ENCODE data around the gene CES4A.
"Not testable (repeated sequence)": the region's sequence is repeated elsewhere in the genome, so short reads cannot be mapped to it uniquely, and the experiment has no call there.

Gene CES4A

GRCh38 chr16:66977341-66978113, 10.9 kb upstream of the CES4A start:
- no peak overlapping the region for H3K4me3 ChIP-seq (ENCODE audit: low read length)
- peak; percentile 92 for TF ChIP-seq CTCF (conservative IDR thresholded peaks at IDR 0.05; ENCODE audit: low read length)
- peak; percentile 81 for DNase-seq (ENCODE audit: low read depth)

- TF ChIP-seq CTCF (conservative IDR thresholded peaks at IDR 0.05; ENCODE audit: low read length), result no peak
- peak; percentile 25 for DNase-seq (ENCODE audit: low read depth)
- no peak overlapping the region for H3K4me3 ChIP-seq (ENCODE audit: low read length)
Observed at GRCh38 chr16:66979011-66979717, 9.2 kb upstream of the CES4A start.

GRCh38 chr16:66983033-66983432, 5.4 kb upstream of the CES4A start:
- H3K4me3 ChIP-seq (ENCODE audit: low read length), result no peak overlapping the region
- DNase-seq (ENCODE audit: low read depth), result no peak
- no peak for TF ChIP-seq CTCF (conservative IDR thresholded peaks at IDR 0.05; ENCODE audit: low read length)

GRCh38 chr16:66984892-66985311, 3.5 kb upstream of the CES4A start:
- no peak for TF ChIP-seq CTCF (conservative IDR thresholded peaks at IDR 0.05; ENCODE audit: low read length)
- DNase-seq (ENCODE audit: low read depth), result no peak
- H3K4me3 ChIP-seq (ENCODE audit: low read length), result no peak overlapping the region

GRCh38 chr16:66986559-66986958, 1.8 kb upstream of the CES4A start:
- DNase-seq (ENCODE audit: low read depth), result no peak
- no peak overlapping the region for H3K4me3 ChIP-seq (ENCODE audit: low read length)
- no peak for TF ChIP-seq CTCF (conservative IDR thresholded peaks at IDR 0.05; ENCODE audit: low read length)

- no peak for DNase-seq (ENCODE audit: low read depth)
- no peak for TF ChIP-seq CTCF (conservative IDR thresholded peaks at IDR 0.05; ENCODE audit: low read length)
- H3K4me3 ChIP-seq (ENCODE audit: low read length), result no peak overlapping the region
Observed at GRCh38 chr16:66991545-66992077, 3.2 kb downstream of the CES4A start.

GRCh38 chr16:66993558-66993957, 5.2 kb downstream of the CES4A start:
- not testable (repeated sequence) for H3K4me3 ChIP-seq (ENCODE audit: low read length); DNase-seq (ENCODE audit: low read depth)

Measured in AG10803 (cell line).